Measurements from ENCODE around the gene CORIN.

DNA sequence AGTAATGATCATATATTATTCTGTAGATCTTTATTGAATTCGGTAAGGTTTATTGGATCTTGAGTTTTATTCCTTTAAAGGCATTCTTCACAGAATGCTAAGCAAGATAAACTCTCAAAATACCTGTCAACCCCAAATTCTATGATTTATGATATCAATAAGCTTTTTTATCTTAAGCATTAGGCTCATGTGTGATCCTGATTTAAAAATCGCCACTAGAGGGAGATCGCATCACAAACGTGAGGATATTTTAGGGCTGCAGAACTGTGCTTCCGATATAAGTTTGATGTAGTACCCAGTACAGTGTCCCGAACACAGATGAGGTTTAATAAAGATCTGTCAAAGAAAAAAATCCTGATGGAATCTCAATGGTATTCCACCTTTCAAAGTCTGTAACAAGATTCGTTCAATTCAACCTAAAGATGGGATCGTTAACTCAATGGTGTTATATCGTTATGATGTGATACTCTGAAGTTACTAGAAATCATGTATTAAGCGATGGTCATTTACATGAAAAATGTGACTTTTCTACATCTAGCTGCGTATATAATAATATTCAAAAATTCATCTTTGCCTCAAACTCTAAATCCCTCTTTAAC is 169.0 kb downstream of the CORIN start:
- TF ChIP-seq, protein P1, sequence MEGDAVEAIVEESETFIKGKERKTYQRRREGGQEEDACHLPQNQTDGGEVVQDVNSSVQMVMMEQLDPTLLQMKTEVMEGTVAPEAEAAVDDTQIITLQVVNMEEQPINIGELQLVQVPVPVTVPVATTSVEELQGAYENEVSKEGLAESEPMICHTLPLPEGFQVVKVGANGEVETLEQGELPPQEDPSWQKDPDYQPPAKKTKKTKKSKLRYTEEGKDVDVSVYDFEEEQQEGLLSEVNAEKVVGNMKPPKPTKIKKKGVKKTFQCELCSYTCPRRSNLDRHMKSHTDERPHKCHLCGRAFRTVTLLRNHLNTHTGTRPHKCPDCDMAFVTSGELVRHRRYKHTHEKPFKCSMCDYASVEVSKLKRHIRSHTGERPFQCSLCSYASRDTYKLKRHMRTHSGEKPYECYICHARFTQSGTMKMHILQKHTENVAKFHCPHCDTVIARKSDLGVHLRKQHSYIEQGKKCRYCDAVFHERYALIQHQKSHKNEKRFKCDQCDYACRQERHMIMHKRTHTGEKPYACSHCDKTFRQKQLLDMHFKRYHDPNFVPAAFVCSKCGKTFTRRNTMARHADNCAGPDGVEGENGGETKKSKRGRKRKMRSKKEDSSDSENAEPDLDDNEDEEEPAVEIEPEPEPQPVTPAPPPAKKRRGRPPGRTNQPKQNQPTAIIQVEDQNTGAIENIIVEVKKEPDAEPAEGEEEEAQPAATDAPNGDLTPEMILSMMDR (IDR thresholded peaks at IDR 0.05): peak in 5 of 6 experiments; percentile 28 to 65 (median 48)
- TF ChIP-seq POLR2A (IDR thresholded peaks at IDR 0.05): no peak
